HepG2 (cell line): ENCODE data around the gene SNAP29. TPM values are rescaled to one million over a fixed set of nuclear protein-coding genes. Genes with fewer than 3 reads are reported as not detected.

Experiments used
- CBX5 ChIP-seq: sonication (generic); formaldehyde crosslinking; IDR thresholded peaks from 2 replicates; pipeline ENCODE4 v1.4.0; 2020; ENCODE audit warnings: missing genetic modification reagents, borderline replicate concordance
- DR1 ChIP-seq: sonication (generic); formaldehyde crosslinking; IDR thresholded peaks from 2 replicates; pipeline ENCODE4 v1.8.0; 2021; ENCODE audit warnings: mild to moderate bottlenecking, missing genetic modification reagents, inconsistent platforms
- DZIP1 ChIP-seq: sonication (generic); formaldehyde crosslinking; IDR thresholded peaks from 2 replicates; pipeline ENCODE4 v1.5.0; 2020; ENCODE audit warnings: mild to moderate bottlenecking, missing genetic modification reagents
- HOMEZ ChIP-seq: IDR thresholded peaks from 2 replicates; pipeline ENCODE4 v1.6.1; 2016; ENCODE audit warnings: low read depth
- IKZF5 ChIP-seq: IDR thresholded peaks from 2 replicates; pipeline ENCODE4 v1.6.1; 2018; ENCODE audit warnings: missing genetic modification reagents, mild to moderate bottlenecking, missing compliant biosample characterization
- MLLT10 ChIP-seq: sonication (generic); formaldehyde crosslinking; IDR thresholded peaks from 2 replicates; pipeline ENCODE4 v1.4.0; 2020; ENCODE audit warnings: missing genetic modification reagents
- RXRB ChIP-seq: IDR thresholded peaks from 2 replicates; pipeline ENCODE4 v1.6.1; 2016; ENCODE audit warnings: borderline replicate concordance, missing genetic modification reagents, missing compliant biosample characterization
- SP1 ChIP-seq, 2 experiments: fragments of 450-650 bp in 1 of 2; sonication (generic) in 1 of 2; formaldehyde crosslinking in 1 of 2; IDR thresholded peaks; 2 replicates each; pipeline versions ENCODE4 v1.4.0 to v1.6.1; 2016 to 2020; ENCODE audit warnings: missing genetic modification reagents in 1 of 2
- ZBTB14 ChIP-seq: sonication (generic); formaldehyde crosslinking; IDR thresholded peaks from 2 replicates; pipeline ENCODE4 v1.4.0; 2020; ENCODE audit warnings: missing genetic modification reagents
- ZBTB42 ChIP-seq: sonication (generic); formaldehyde crosslinking; IDR thresholded peaks from 2 replicates; pipeline ENCODE4 v1.5.0; 2020; ENCODE audit warnings: mild to moderate bottlenecking, missing genetic modification reagents
- ZFP41 ChIP-seq: sonication (generic); formaldehyde crosslinking; IDR thresholded peaks from 2 replicates; pipeline ENCODE4 v1.4.0; 2020; ENCODE audit warnings: mild to moderate bottlenecking, missing genetic modification reagents, borderline replicate concordance
- ZNF337 ChIP-seq: sonication (generic); formaldehyde crosslinking; IDR thresholded peaks from 2 replicates; pipeline ENCODE4 v1.5.1; 2020; ENCODE audit warnings: missing genetic modification reagents, low read depth, mild to moderate bottlenecking, borderline replicate concordance
- ZNF558 ChIP-seq: sonication (generic); formaldehyde crosslinking; IDR thresholded peaks from 2 replicates; pipeline ENCODE4 v1.9.0; 2022; ENCODE audit warnings: mild to moderate bottlenecking, missing genetic modification reagents, borderline replicate concordance
- ZNF574 ChIP-seq: sonication (generic); formaldehyde crosslinking; IDR thresholded peaks from 2 replicates; pipeline ENCODE4 v1.4.0; 2020; ENCODE audit warnings: missing genetic modification reagents
- ZNF580 ChIP-seq: IDR thresholded peaks from 2 replicates; pipeline ENCODE4 v1.6.1; 2016; ENCODE audit warnings: low read depth, borderline replicate concordance
- ZNF772 ChIP-seq: sonication (generic); formaldehyde crosslinking; IDR thresholded peaks from 2 replicates; pipeline ENCODE4 v1.5.0; 2020; ENCODE audit warnings: mild to moderate bottlenecking, missing genetic modification reagents
- polyA plus RNA-seq, 8 experiments: library from polyadenylated mRNA; depleted of rRNA in 3 of 8; stranded (reverse) in 7 of 8; unstranded in 1 of 8; fragments of >200 nt; fragmentation: Illumina TruSeq in 4 of 8; extraction: Trizol in 4 of 8; gene quantifications; 2 replicates each; pipeline versions ENCODE4 v1.2.1 to v1.2.3, GENCODE V29; 2011 to 2016; ENCODE audit warnings: low read depth in 4 of 8, missing spikeins in 1 of 8, mixed read lengths in 1 of 8; ENCODE audit not compliant: insufficient read depth in 1 of 8
- total RNA-seq, 5 experiments: library from RNA; depleted of rRNA; stranded (reverse); fragments of >200 nt; fragmentation: Illumina TruSeq; extraction: Trizol; gene quantifications; 2 replicates each; pipeline ENCODE4 v1.2.3, GENCODE V29; 2016; ENCODE audit warnings: low read depth in 1 of 5

The SNAP29 gene
- total and polyA plus RNA-seq, 2 of the 13 experiments (the other 11 are each of a cell fraction or from before 2014, with no cell fraction given) = 12.3 to 30.7 TPM

- TF ChIP-seq ZBTB14 (CRISPR knock-in tag) (no peak; the same call in 1 of the 2 replicates), DR1 (CRISPR knock-in tag) (peak; percentile 77), ZNF558 (peak; percentile 37; the same call in 1 of the 2 replicates), IKZF5 (peak; percentile 92), HOMEZ (CRISPR knock-in tag) (peak; percentile 45; the same call in 1 of the 2 replicates), MLLT10 (no peak), ZNF772 (CRISPR knock-in tag) (peak; percentile 56; the same call in 1 of the 2 replicates), DZIP1 (CRISPR knock-in tag) (0 out of 2 replicates have a peak, but pooled peaks have one; percentile 14), SP1 (IDR thresholded peaks at IDR 0.05) (no peak), SP1 (CRISPR knock-in tag; IDR thresholded peaks at IDR 0.05) (peak; percentile 45; the same call in 1 of the 2 replicates), ZNF574 (CRISPR knock-in tag) (peak; percentile 77), ZFP41 (0 out of 2 replicates have a peak, but pooled peaks have one; percentile 42), ZBTB42 (CRISPR knock-in tag) (peak; percentile 99), ZNF337 (CRISPR knock-in tag) (peak; percentile 62; the same call in 1 of the 2 replicates), CBX5 (peak; percentile 72; the same call in 1 of the 2 replicates), RXRB (CRISPR knock-in tag) (peak; percentile 85), ZNF580 (CRISPR knock-in tag) (peak; percentile 76; the same call in 1 of the 2 replicates)
These were observed 58.4 kb downstream of the SNAP29 start, which contains the start of gene CRKL (continued) for GRCh38 chr22:20916916-20917810.
